ENCODE data around the gene NDC1.
"Not testable (repeated sequence)": the region's sequence is repeated elsewhere in the genome, so short reads cannot be mapped to it uniquely, and the experiment has no call there.

NDC1 gene

DNA sequence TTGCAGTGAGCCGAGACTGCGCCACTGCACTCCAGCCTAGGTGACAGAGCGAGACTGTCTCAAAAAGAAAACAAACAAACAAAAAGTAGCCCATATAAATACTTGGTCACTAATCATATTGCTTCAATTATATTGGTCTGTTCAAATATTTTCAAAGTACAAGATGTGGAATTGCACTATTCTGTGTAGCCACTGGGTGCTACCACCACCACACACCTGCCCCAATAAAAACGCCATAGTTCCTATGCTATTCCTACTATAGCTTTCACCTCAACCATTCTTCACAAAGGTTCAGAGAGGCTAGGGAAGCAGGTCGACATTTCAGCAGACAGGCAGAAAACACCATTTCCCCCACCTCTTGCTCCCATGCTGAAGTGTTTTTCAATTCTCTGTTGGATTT is 16.7 kb downstream of the NDC1 start:
- no peak for DNase-seq

DNA sequence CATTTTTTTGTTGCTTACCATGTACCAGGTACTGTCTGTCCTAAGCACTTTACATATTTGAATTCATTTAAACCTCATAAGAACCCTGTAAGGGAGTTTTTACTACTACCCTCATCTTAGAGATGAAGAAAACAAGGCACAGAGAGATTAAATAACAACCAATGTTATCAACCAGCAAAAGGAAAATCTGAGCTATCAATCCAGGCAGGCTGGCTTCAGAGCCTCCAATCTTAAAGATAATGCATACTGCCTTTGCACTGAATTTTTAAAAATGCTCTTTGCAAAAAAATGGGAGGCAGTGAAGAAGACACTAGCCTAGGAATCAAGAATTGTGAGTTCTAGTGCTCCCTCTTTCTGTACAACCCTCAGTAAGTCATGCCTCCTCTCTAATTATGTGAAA is 18.7 kb downstream of the NDC1 start:
- no peak for DNase-seq

DNA sequence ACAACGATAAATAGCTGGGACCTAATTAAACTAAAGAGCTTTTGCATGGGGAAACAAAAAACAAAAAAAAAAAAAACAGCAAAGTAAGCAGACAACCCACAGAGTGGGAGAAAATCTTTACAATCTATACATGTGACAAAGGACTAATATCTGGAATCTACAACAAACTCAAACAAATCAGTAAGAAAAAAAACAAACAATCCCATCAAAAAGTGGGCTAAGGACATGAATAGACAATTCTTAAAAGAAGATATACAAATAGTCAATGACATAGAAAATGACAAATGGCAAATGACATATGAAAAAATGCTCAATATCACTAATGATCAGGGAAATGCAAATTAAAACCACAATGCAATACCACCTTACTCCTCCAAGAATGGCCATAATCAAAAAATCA is 21.5 kb downstream of the NDC1 start:
- not testable (repeated sequence) for DNase-seq

DNA sequence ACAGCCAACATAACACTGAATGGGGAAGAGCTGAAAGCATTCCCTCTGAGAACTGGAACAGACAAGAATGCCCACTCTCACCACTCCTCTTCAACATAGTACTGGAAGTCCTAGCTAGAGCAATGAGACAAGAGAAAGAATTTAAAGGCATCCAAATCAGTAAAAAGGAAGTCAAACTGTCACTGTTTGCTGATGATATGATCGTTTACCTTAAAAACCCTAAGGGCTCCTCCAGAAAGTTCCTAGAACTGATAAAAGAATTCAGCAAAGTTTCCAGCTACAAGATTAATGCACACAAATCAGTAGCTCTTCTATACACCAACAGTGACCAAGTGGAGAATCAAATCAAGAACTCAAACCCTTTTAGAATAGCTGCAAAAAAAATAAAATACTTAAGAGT is 22.6 kb downstream of the NDC1 start:
- DNase-seq = not testable (repeated sequence)

DNA sequence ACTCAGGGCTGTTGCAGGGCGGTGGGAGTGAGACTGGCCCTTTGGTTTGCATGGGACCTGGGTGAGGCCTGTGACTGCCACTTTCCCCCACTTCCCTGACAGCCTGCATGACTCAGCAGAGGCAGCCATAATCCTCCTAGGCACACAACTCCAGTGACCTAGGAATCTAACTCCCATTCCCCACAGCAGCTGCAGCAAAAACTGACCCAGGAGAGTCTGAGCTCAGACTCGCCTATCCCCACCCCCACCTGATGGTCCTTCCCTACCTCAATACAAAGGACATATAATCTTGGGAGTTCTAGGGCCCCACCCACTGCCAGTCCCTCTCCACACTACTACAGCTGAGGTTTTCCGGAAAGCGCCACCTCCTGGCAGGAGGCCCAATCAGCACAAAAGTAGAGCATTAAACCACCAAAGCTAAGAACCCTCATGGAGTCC is 26.7 kb downstream of the NDC1 start:
- no peak for DNase-seq

DNA sequence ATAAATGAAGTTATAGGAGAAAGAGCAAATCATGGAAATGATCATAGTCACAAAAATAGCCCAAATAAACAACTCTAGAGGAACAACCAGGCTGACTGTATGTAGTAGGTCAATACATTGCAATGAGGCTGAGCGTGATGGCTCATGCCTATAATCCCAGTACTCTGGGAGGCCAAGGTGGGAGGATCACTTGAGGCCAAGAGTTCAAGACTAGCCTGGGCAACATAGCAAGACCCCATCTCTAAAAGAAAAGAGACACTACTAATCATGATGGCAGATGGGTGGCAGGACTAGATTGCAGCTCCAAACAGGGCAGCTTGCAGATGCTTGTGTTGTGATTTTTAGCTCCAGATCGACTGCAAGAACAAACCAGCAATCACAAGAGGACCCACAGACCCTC is 27.6 kb downstream of the NDC1 start:
- DNase-seq = no peak

DNA sequence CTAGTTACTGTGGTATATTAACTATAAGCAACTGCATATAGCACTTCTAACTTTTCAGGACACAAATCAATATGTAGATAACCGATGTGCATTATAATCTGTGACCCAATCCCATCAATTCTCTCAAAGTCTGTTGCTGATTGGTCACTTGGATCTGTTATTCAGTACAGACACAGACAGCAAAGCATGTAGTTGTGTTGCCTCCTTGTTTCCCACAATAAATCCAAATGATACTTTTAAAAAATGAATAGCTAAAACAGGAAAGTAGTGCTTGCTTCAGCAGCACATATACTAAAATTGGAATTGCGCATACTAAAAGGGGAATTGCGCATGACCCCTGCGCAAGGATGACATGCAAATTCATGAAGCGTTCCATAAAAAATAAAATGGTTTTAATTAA is 28.1 kb downstream of the NDC1 start:
- DNase-seq = no peak

DNA sequence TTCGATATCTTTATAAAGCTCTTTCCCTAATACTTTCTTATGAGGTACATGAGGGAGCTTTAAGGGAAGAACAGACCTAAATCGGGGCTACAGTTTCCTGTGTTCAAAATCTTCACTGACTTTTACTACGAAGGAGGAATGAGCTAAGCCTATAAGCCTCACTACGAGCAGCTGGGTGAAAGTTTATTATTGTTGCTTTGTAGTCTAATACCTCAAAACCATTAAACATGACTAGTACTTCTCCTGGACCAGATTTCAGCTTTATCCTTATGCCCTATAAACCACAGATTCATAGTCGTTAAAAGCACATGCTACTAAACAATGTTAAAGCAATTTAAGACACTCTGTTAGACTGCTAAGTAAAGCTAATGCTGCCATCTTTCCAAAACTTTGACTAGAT is 30.2 kb downstream of the NDC1 start:
- no peak for DNase-seq

DNA sequence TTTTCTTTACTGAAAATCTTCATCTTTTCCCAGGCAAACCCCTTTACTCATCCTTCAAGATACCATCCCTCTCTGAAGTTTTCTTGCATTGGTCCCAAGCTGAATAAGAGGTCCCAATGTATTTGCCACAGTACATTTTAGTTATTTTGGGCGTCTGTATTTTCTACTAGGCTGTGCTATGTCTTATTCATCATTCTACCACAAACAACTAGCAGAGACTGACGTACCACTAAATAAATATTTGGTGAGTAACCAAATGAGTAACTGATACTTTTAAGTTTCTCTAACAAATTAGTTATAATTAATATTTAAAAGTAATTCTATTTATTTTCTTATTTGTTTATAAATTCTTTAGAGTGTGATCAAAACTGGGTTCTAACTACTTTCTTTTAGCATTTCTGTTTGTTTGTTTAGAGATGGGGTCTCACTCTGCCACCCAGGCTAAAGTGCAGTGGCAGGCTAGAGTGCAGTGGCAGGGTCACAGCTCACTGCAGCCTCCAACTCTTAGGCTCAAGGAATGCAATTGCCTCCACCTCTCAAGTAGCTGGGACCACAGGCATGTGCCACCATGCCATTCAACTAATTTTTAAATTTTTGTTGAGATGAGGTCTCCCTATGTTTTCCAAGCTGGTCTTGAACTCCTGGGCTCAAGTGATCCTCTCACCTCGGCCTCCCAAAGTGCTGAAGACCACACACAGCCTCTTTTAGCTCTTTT is 33.1 kb downstream of the NDC1 start:
- no peak for DNase-seq

DNA sequence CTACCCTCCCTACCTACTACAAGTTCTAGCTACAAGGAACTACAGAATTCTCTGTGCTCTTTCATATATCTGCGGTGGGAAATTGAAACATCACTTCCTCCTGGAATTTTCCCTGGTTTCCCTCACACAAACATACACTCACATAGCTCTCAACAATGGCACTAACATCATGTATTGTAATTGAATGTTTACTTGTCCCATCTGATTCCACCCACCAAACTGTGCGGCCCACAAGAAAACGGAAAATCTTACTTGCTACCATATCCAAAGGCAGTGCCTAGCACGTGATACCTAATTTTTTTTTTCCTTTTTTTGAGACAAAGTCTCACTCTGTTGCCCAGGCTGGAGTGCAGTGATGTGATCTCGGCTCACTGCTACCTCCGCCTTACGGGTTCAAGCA is 33.9 kb downstream of the NDC1 start:
- DNase-seq = no peak

DNA sequence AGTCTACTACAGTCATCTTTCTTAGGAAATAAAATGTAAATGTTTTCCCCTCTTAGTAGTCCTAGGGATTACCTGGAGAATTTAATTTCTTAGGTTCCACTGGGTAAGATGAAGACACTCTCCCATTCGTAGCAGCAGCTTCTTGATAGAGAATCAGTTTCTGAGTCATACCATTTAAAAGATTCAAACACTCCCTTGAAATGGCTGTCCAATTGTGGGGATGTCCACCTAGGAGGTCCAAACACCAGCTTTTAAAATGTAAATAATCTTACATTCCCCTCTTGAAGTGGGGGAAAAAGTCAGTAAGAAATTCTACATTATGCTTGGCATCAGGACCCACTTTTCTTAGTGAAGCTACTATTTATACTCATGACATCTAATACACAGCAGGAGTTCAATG is 37.5 kb downstream of the NDC1 start:
- no peak for DNase-seq

DNA sequence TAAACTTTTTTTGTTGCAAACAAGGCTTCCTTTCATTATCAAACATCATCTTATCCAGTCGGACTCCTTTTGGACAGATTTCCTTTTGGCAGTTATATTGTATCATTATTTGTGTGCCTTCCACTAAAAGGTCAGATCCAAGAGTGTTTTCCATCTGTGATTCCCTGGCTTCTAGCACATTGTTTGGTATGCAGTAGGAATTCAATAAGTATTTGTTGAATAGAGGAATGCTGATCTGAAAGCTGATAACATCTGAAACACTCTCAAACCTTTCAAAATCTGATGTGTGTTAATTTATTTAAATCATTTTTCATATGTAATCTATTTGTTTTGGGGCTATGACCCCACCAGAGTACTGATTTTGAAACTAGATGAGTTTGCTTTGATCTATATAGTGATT is 39.0 kb downstream of the NDC1 start:
- no peak for DNase-seq

DNA sequence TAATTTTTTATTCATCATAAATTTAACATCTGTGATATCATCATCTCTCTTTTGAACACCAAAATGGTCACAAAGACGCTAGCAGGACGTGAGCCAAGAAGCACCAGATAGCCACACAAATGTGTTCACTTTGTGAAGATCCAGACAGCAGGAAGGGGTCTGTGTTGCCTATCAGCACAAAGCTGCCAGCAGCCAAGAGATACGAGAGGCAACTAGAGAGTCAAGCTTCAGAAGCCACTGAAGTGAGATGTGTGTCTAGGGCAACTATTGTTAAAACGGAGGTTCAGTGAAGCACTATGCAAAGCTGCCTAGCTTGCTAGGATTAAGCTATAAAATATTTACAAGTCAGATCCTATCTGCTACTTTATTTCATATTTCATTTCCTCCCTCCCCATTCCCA is 45.3 kb downstream of the NDC1 start:
- DNase-seq = no peak

DNA sequence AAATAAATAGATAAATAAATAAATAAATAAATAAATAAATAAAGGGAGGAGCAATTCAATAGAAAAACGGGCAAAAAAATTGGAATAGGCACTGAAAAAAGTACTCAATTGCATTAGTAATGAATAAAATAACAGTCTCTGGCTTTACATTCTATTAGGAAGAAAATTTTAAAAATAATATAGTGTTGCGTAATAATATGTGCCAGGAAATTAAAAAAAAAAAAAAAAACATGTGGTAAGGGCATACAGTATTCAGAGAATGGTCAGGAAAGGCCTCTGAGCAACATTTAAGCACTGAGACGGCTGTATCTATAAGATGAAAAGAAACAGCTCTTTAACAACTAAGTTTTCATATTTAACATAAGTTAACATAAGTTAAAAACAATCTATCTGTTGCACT is 50.4 kb downstream of the NDC1 start:
- no peak for DNase-seq

DNA sequence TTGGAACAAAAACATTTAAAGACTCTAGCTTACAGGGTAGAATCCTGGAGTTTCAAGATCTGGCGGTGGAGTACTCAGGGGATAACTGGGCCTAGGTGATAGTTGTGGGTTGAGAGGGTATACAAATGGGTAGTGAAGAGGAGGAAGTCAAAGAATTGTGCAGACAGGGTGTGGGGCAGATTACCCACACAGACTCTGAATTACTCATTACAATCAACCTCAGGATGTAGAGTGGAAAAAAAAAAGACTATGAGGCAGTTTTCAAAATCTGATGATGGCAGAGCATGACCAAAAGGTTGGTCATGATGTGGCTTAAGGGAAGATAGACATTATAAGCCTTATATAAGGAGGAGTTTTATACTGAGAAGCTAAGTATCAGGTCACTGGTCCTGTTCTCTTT is 55.0 kb downstream of the NDC1 start:
- no peak for DNase-seq

DNA sequence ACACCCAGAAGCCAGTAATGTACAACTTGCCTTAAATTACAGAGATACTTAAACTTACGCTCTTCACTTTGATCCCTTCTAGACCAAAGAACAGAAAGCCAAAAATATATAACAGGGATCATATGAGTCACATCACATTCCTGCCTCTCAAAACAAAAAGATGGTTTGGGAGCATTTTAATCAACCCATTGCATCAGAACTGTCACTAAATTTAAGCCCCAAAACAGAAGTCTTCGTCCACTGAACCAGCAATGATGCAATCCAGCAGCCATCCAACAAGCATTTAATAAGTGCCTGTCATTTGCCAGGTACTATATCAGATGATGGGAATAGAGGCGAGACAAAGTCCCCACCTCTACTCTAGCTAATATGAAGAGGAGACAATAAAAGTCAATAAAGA is 56.4 kb downstream of the NDC1 start:
- no peak for DNase-seq

DNA sequence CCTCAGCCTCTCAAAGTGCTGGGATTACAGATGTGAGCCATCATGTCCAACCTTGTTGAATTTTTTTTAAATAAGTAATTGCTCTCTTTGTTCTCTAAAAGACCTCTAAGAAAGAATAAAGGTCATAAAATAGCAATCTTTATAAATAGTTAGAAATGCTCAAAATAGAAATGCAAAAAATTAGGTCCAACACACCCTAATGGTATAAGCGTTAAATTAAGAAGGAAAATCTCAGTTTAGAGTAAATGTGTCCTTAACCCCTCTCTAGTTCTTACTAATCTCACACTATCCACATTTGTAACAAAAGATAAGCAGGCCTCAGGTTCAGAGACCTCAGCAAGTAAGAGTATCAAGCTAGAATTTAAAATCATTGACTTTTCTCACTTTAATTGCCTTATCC is 60.8 kb downstream of the NDC1 start:
- no peak for DNase-seq

DNA sequence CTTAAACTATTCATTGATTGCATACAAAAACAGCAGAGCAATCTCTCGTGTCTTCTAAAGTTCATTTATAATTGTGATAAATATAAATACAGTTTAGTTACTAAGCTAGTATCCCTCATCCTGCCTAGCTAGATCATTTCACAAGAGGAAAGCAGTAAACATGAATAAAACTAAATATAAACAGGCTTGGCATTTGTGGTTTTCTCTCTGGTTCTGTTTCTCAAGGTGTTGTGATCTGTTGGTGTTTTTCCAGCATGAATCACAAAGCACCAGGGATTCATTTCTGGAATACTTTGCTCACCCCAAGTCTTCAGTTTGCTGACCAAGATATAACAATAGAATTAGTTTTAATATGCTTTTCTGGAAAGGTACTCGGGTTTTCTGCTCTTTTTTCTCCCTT is 66.4 kb downstream of the NDC1 start:
- no peak for DNase-seq

DNA sequence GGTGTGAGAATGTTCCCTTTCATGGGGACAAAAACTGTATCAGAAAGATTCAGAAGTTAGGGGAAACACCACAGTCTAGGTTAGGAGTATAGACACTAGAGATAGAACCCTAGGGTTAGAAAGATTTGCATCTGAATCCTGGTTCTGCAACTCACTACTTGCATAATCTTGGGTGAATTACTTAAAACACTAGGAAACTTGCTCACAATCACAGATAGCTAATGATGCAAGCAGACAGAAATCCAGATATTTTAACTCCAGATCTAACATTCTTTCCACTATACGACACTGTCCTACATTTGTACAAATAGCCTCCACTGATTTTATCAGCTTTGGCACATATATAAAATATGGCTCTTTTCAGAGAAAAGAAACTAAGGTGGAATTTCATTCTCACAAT is 68.3 kb downstream of the NDC1 start:
- DNase-seq = no peak

DNA sequence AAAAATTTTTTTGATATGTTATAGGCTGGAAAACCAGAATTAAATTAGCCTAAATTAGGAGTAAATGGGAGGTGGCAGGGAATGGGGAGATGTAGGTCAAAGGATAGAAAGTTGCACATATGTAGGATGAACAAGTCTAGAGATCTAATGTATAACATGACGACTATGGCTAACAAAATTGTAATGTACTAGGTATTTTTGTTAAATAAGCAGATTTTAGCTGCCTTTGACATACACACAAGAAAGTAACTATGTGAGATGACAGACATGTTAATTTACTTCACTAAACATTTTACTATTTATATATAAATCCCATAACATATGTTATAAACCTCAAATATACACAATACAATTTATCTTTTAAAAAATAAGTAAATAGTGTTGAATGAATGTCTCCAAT is 68.9 kb downstream of the NDC1 start:
- DNase-seq = no peak

DNA sequence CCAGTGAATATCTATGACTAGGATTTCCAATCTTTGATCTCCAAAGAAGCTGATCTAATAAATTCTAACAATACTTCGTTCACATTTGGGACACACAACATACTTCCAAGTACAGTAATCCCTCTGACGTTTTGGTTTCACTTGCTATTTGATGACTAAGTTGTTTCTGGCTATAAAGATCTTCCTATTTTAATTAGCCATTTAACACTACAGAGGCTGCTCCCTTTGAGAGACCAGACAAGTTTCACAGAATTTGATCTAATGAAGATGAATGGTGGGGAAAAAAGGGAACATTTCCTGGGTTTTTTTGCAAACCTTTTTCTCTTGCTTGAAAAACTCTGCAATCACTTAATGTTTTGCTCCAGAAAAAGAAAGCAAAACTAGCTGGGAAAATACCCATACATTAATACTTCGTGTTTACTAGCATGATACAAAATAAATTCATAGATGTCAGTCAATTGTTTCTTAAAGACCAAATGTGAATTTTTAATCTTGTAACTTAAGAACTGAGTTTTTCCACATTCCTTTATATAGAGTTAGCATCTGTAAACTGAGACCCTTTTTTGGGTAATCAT is 71.2 kb downstream of the NDC1 start:
- no peak for DNase-seq

DNA sequence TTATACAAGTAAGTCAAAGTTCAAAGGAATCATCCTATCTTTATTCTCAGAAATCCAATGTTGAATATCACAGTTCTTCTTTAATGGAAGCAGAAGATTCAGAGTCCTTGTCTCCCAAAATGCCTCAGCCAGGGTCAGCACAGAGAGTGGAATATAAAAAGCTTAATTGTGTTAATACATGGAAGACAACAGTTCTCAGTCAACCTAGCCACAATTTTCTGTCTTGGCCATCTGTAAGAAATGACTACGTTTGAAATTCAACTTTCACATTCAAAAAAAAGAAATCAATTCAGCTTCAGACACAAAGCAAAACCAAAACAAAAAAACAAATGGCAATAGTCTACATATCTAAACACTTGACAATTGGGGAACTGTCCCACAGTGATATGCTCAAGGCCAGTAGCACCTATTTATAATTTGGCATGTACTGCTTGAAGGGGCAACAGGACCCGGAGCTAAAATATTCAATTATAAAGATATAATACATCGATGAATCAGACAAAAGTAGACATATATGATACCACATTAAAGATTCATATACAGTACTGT is 71.8 kb downstream of the NDC1 start:
- no peak for DNase-seq

DNA sequence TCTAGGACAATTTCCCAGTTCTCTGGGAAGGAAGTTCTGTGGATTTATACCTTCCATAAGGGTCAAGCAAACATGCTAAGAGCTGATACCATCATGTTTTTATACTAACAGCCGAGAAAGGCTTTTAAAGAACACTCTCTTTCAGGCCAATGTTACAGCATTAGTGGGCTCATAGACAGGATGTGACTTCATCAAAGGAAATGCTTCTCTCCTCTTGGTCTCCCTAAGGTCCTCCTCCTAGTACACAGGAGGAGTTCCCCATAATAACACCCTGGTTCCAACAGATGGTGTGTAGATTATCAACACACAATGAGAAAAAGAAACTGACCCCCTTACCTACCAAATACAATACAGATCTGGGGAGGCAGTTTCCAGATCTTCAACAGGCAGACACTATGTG is 72.4 kb downstream of the NDC1 start:
- no peak for DNase-seq

DNA sequence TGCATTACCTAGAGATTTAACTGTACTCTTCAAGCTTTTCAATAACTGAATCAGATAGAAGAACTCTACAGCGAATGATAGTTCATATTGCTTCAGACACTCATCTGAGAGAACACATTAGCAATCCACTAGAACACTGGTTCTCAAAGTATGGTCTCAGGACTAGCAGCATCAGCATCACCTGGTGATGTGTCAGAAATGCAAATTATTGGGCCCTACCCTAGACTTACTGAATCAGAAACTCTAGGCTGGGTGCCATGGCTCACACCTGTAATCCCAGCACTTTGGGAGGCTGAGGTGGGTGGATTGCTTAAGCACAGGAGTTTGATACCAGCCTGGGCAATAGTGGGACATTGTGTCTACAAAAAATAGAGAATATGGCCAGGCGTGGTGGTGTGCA is 74.2 kb downstream of the NDC1 start:
- DNase-seq = no peak

DNA sequence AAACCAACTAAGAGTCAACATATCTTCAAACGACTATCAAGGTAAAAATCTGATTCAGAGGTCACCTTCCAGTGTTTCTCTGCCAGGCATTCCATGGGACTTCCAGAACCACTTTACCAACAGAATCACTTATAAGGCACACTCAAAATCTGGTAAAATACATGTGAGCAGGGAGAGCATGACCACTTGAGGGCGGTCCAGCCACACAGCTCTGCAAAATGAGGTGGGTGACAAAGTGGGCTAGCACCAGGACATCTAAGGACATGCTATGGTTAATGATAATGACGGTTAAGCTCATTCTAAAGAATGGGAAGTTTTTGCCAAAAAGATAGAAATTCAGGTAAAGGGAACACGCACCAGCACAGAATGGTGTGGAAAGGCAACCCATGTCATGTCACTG is 74.6 kb downstream of the NDC1 start:
- DNase-seq = no peak

Data from DMS 273 treated with DMSO at 0.1 percent for 48 hours (cell line).